Suprapubic skin (tissue), 4 donors: ENCODE measurements around the gene DSCAML1. TPM values are rescaled to one million over a fixed set of nuclear protein-coding genes. Genes with fewer than 3 reads are reported as not detected.

Experiments used
- DNase-seq, 2 donors: peaks; one replicate each; pipeline ENCODE4 v3.0.0-alpha.2; 2019; ENCODE audit warnings: low spot score in 2 of 2
- H3K27ac ChIP-seq: fragments of 200-600 bp; sonication (generic); one replicate; pipeline ENCODE4 v1.5.1; 2019
- H3K27me3 ChIP-seq: fragments of 200-600 bp; sonication (generic); one replicate; pipeline ENCODE4 v1.5.1; 2019
- H3K36me3 ChIP-seq: fragments of 200-600 bp; sonication (generic); one replicate; pipeline ENCODE4 v1.5.1; 2019
- H3K4me1 ChIP-seq: fragments of 200-600 bp; sonication (generic); one replicate; pipeline ENCODE4 v1.5.1; 2019
- H3K4me3 ChIP-seq: fragments of 200-600 bp; sonication (generic); one replicate; pipeline ENCODE4 v1.5.1; 2019; ENCODE audit warnings: mild to moderate bottlenecking
- H3K9me3 ChIP-seq: fragments of 200-600 bp; sonication (generic); one replicate; pipeline ENCODE4 v1.5.1; 2019
- EP300 ChIP-seq: sonication (generic); formaldehyde crosslinking; IDR thresholded peaks from one replicate; pipeline ENCODE4 v1.6.1; 2017; ENCODE audit warnings: antibody characterized with exemption
- POLR2A ChIP-seq, 2 donors: fragments of 450-650 bp; IDR thresholded peaks; one replicate each; pipeline ENCODE4 v1.6.1; 2017; ENCODE audit warnings: antibody characterized with exemption in 2 of 2, mild to moderate bottlenecking in 2 of 2, moderate library complexity in 2 of 2
- POLR2AphosphoS5 ChIP-seq, 3 donors: sonication (generic); formaldehyde crosslinking; IDR thresholded peaks; one replicate each; pipeline ENCODE4 v1.6.1; 2017; ENCODE audit warnings: antibody characterized with exemption in 3 of 3
- WGBS: methylation state at CpG from one replicate; pipeline ENCODE4 v1.1.5; 2018; 5-methylcytosine and 5-hydroxymethylcytosine counted together
- total RNA-seq, 4 donors: library from RNA; depleted of rRNA; stranded (reverse); fragments of >200 nt; gene quantifications; one replicate each; pipeline ENCODE4 v1.1.0, GENCODE V29; 2016
- TF ChIP-seq, protein P1 (sequence below), 2 donors: fragments of 200-600 bp in 1 of 2; fragments of 450-650 bp in 1 of 2; sonication (generic) in 1 of 2; IDR thresholded peaks; one replicate each; pipeline ENCODE4 v1.5.1; 2016 to 2019; ENCODE audit warnings: antibody characterized with exemption in 2 of 2, mild to moderate bottlenecking in 1 of 2, moderate library complexity in 1 of 2

DSCAML1 gene
- total RNA-seq, 4 donors from 2014 or later: 0.11 to 0.24 (median 0.21) TPM; not detected in 1

DNA sequence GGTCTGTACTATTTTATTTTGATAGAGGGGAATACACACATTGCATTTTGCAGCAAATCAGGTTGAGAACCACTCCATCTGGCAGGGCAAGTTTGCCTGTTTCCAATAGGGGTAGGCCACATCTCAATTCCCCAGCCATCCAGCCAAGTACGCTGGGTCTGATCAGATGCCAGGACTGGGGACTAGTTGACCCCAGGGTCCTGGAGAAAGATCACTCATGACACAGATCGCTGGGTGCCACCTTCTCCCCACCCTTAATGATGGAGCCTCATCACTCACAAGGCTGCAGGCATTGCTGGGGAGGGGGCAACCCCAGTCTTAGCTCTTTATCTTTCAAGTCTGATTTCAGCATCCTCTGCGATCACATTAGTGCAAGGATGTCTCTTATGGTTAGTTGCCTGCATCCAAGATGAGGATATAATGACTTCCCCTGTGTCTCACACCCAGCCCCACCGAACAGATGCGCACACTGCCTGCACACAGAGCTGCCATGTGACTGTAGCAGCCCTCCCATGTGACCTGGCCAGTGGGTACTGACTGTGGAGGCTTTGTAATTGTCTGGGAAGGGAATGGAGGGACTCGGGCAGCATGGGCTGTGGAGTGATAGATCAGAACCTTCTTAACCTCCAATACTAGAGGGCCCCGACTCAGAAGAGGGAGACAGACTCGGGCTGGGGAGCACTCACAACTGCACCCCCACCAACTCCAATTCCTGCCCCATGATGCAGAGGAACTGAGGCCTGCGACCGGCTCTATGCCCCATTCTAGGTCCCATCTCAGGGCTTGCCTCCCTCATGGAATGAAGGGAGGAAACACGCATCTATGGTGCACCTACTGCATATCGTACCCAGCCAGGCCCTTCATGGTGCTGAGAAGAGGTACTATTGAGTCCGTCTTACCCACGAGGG is 155.8 kb downstream of the DSCAML1 start:
- peaks cover 35% of the 10 kb centered on the region for H3K27me3 ChIP-seq
- no peaks in the 10 kb centered on the region for H3K4me1 ChIP-seq
- no peak overlapping the region for H3K27ac ChIP-seq
- no peaks in the 10 kb centered on the region for H3K36me3 ChIP-seq
- TF ChIP-seq POLR2A (IDR thresholded peaks at IDR 0.05): no peak
- TF ChIP-seq, protein P1, sequence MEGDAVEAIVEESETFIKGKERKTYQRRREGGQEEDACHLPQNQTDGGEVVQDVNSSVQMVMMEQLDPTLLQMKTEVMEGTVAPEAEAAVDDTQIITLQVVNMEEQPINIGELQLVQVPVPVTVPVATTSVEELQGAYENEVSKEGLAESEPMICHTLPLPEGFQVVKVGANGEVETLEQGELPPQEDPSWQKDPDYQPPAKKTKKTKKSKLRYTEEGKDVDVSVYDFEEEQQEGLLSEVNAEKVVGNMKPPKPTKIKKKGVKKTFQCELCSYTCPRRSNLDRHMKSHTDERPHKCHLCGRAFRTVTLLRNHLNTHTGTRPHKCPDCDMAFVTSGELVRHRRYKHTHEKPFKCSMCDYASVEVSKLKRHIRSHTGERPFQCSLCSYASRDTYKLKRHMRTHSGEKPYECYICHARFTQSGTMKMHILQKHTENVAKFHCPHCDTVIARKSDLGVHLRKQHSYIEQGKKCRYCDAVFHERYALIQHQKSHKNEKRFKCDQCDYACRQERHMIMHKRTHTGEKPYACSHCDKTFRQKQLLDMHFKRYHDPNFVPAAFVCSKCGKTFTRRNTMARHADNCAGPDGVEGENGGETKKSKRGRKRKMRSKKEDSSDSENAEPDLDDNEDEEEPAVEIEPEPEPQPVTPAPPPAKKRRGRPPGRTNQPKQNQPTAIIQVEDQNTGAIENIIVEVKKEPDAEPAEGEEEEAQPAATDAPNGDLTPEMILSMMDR (IDR thresholded peaks at IDR 0.05): no peak
- no peak for TF ChIP-seq POLR2AphosphoS5 (IDR thresholded peaks at IDR 0.05)
- TF ChIP-seq EP300: no peak
- 89% methylated on average over 13 of the region's 14 CpGs for WGBS
- H3K4me3 ChIP-seq: no peak overlapping the region
- no peaks in the 10 kb centered on the region for H3K9me3 ChIP-seq
- no peak for DNase-seq

- TF ChIP-seq POLR2AphosphoS5 (IDR thresholded peaks at IDR 0.05): no peak
- H3K27me3 ChIP-seq: peaks cover 31% of the 10 kb centered on the region
Measured at GRCh38 chr11:117640041-117640440, 157.0 kb downstream of the DSCAML1 start.

DNA sequence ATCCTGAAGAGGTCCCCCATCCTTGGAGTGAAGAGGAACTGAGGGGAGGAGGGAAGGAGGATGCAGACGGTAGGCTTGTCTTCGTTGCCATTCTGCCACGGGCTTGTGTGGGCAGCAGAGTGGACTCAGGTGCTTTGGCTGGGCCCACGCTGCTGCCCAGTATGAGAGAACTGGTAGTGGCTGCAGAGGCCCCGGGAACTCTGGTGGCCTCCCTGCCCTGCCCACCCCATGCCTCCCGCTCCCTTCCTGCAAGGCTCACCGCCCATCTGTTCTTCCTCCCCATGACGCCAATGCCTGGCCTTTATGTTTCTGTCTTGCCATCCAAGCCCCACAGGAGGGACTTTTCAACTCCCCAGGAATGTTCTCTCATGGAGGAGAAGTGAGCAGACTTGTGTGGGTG is 157.4 kb downstream of the DSCAML1 start:
- no peaks in the 10 kb centered on the region for H3K36me3 ChIP-seq
- DNase-seq: no peak
- peaks cover 27% of the 10 kb centered on the region for H3K27me3 ChIP-seq
- H3K4me3 ChIP-seq: no peak overlapping the region
- no peak overlapping the region for H3K27ac ChIP-seq
- no peaks in the 10 kb centered on the region for H3K4me1 ChIP-seq
- TF ChIP-seq POLR2AphosphoS5 (IDR thresholded peaks at IDR 0.05): no peak
- TF ChIP-seq, protein P1 (IDR thresholded peaks at IDR 0.05): no peak
- no peak for TF ChIP-seq POLR2A (IDR thresholded peaks at IDR 0.05)
- no peak for TF ChIP-seq EP300
- H3K9me3 ChIP-seq: no peaks in the 10 kb centered on the region
- 87% methylated on average over 8 of the region's 8 CpGs for WGBS

More at GRCh38 chr11:117640041-117640440, 157.0 kb downstream of the DSCAML1 start:
- DNase-seq: no peak
- 66% methylated on average over 7 of the region's 7 CpGs for WGBS
- H3K27ac ChIP-seq: no peak overlapping the region
- H3K4me1 ChIP-seq: no peaks in the 10 kb centered on the region
- H3K4me3 ChIP-seq: no peak overlapping the region
- no peaks in the 10 kb centered on the region for H3K9me3 ChIP-seq
- H3K36me3 ChIP-seq: no peaks in the 10 kb centered on the region

DNA sequence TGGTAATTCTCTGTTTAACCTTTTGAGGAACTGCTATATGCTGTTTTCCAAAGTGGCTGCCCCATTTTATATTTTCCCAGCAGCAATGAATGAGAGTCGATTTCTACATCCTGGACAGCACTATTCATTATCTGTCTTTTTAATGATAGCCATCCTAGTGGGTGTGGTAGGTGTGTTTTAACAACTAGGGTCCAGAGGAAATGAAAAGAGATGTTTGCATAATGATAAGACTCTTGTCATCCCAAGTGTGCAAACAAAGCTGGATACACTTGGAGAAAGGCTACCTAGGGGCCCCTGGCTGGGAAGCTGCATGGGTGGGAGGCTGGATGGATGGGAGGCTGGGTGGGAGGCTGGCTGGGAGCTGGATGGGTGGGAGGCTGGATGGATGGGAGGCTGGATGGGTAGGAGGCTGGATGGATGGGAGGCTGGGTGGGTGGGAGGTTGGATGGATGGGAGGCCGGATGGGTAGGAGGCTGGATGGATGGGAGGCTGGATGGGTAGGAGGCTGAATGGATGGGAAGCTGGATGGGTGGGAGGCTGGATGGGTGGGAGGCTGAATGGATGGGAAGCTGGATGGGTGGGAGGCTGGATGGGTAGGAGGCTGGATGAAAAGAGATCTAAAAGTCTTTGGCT is 158.0 kb downstream of the DSCAML1 start:
- no peak for DNase-seq
- H3K27ac ChIP-seq: no peak overlapping the region
- no peak overlapping the region for H3K4me3 ChIP-seq
- no peaks in the 10 kb centered on the region for H3K9me3 ChIP-seq
- no peaks in the 10 kb centered on the region for H3K4me1 ChIP-seq
- 93% methylated on average over 2 of the region's 2 CpGs for WGBS
- peaks cover 24% of the 10 kb centered on the region for H3K27me3 ChIP-seq
- TF ChIP-seq EP300 (no peak), POLR2A (IDR thresholded peaks at IDR 0.05) (no peak), POLR2AphosphoS5 (IDR thresholded peaks at IDR 0.05) (no peak)
- TF ChIP-seq, protein P1 (IDR thresholded peaks at IDR 0.05): no peak
- no peaks in the 10 kb centered on the region for H3K36me3 ChIP-seq

GRCh38 chr11:117634756-117635603 is 162.0 kb downstream of the DSCAML1 start:
- Histone ChIP-seq H3K4me3 (no peak overlapping the region), H3K27me3 (no peaks in the 10 kb centered on the region), H3K36me3 (no peaks in the 10 kb centered on the region), H3K4me1 (no peaks in the 10 kb centered on the region), H3K9me3 (no peaks in the 10 kb centered on the region), H3K27ac (no peak overlapping the region)
- no peak for DNase-seq
- 71% methylated on average over 20 of the region's 21 CpGs for WGBS
- TF ChIP-seq EP300: no peak
- no peak for TF ChIP-seq POLR2AphosphoS5 (IDR thresholded peaks at IDR 0.05)
- TF ChIP-seq, protein P1 (IDR thresholded peaks at IDR 0.05): no peak
- TF ChIP-seq POLR2A (IDR thresholded peaks at IDR 0.05): no peak
